Mucosa of descending colon (tissue), 3 donors: Measurements from ENCODE around the gene ASNSD1. TPM values are rescaled to one million over a fixed set of nuclear protein-coding genes. Genes with fewer than 3 reads are reported as not detected.

ENCODE experiments used
- ATAC-seq: fragments of 200-7000 bp; cut with Tn5 transposase; one replicate; pipeline ENCODE4 v1.9.1; 2020; ENCODE audit warnings: mild to moderate bottlenecking, moderate library complexity
- DNase-seq, 3 donors: peaks; one replicate each; pipeline ENCODE4 v3.0.0-alpha.2; 2020
- H3K36me3 ChIP-seq: fragments of 200-600 bp; one replicate; pipeline ENCODE4 v1.8.0; 2021; ENCODE audit warnings: low read depth, mild to moderate bottlenecking
- H3K4me1 ChIP-seq: fragments of 200-600 bp; one replicate; pipeline ENCODE4 v1.8.0; 2021; ENCODE audit warnings: low read depth, mild to moderate bottlenecking
- H3K4me3 ChIP-seq: fragments of 200-600 bp; one replicate; pipeline ENCODE4 v1.8.0; 2021; ENCODE audit warnings: mild to moderate bottlenecking
- H3K9me3 ChIP-seq: fragments of 200-600 bp; one replicate; pipeline ENCODE4 v1.8.0; 2021; ENCODE audit warnings: mild to moderate bottlenecking
- CTCF ChIP-seq: fragments of 200-600 bp; IDR thresholded peaks from one replicate; pipeline ENCODE4 v1.8.0; 2022; ENCODE audit warnings: antibody characterized with exemption, mild to moderate bottlenecking
- intact Hi-C, 2 donors: fragments of 100-400 bp; cut with DNase I in 1 of 2; cut with micrococcal nuclease in 1 of 2; formaldehyde crosslinking; loops; one replicate each; pipeline versions ENCODE4 v1.11.0 to v1.11.1; 2022; cut with DNase I, micrococcal nuclease
- total RNA-seq, 3 donors: library from RNA; stranded (reverse); fragmentation: NEBNext Ultra II Directional in 2 of 3; extraction: Animal tissue kit (Norgen Biotek cat#: 25700) in 2 of 3; gene quantifications; one replicate each; pipeline versions ENCODE4 v1.2.1 to v1.2.4, GENCODE V29; 2021 to 2023
- donor health status: DM: no; HTN: no; CAD: no; lungs with moderate emphysema.
- donor health status: DM: no; HTN: no; CAD: no.
- donor health status: DM: no; HTN: yes; CAD: no.

ASNSD1 gene
- total RNA-seq, 3 donors from 2014 or later = 19.0 to 40.2 (median 19.1) TPM

GRCh38 chr2:189673661-189674373, 12.6 kb downstream of the ASNSD1 start:
- Histone ChIP-seq H3K4me3 (no peak overlapping the region), H3K4me1 (peaks cover 4% of the 10 kb centered on the region), H3K9me3 (peaks cover 5% of the 10 kb centered on the region), H3K36me3 (no peaks in the 10 kb centered on the region)
- no peak for TF ChIP-seq CTCF
- no peak for ATAC-seq
- DNase-seq = no peak
- intact Hi-C loops = no loop called here

GRCh38 chr2:189674374-189675112, 13.3 kb downstream of the ASNSD1 start, which contains the start of gene ANKAR:
ANKAR (plus strand) TSS chr2:189674670; CDS start chr2:189676491, 1,821 bp downstream.
- intact Hi-C loops = no loop called here
- Histone ChIP-seq H3K36me3 (no peaks in the 10 kb centered on the region), H3K9me3 (peaks cover 5% of the 10 kb centered on the region), H3K4me3 (peak within 1 kb of the TSS; percentile 29), H3K4me1 (peaks cover 4% of the 10 kb centered on the region)
- DNase-seq (peak; percentile 91 to 93 (median 93)), ATAC-seq (peak; percentile 99)
- peak; percentile 84 for TF ChIP-seq CTCF

- DNase-seq (no peak), ATAC-seq (no peak)
- Histone ChIP-seq H3K4me3 (no peak overlapping the region), H3K36me3 (no peaks in the 10 kb centered on the region), H3K9me3 (peaks cover 5% of the 10 kb centered on the region), H3K4me1 (peaks cover 4% of the 10 kb centered on the region)
- intact Hi-C loops = no loop called here
- TF ChIP-seq CTCF = no peak
These were observed 15.2 kb downstream of the ASNSD1 start for GRCh38 chr2:189676471-189676870.

GRCh38 chr2:189679226-189679625, 18.0 kb downstream of the ASNSD1 start:
- Histone ChIP-seq H3K4me1 (peaks cover 4% of the 10 kb centered on the region), H3K9me3 (peaks cover 5% of the 10 kb centered on the region), H3K4me3 (no peak overlapping the region), H3K36me3 (no peaks in the 10 kb centered on the region)
- ATAC-seq = no peak
- DNase-seq = no peak
- intact Hi-C loops = no loop called here
- TF ChIP-seq CTCF = no peak

GRCh38 chr2:189681203-189681602, 19.9 kb downstream of the ASNSD1 start:
- Histone ChIP-seq H3K9me3 (peaks cover 5% of the 10 kb centered on the region), H3K36me3 (no peaks in the 10 kb centered on the region), H3K4me3 (no peak overlapping the region), H3K4me1 (no peaks in the 10 kb centered on the region)
- ATAC-seq (no peak), DNase-seq (no peak)
- intact Hi-C loops = no loop called here
- no peak for TF ChIP-seq CTCF
